Fibroblast of lung (primary cell): Measurements from ENCODE around the gene ANKH.

Experiments
- CTCF ChIP-seq, 2 donors: IDR thresholded peaks in 1 of 2; conservative IDR thresholded peaks in 1 of 2; 1 replicate in 1 of 2; 2 replicates in 1 of 2; pipeline ENCODE4 v1.5.1; 2011 to 2012; ENCODE audit warnings: low read length in 2 of 2, control low read depth in 1 of 2, inconsistent platforms in 1 of 2, low read depth in 1 of 2, mild to moderate bottlenecking in 1 of 2
- EZH2 ChIP-seq: IDR thresholded peaks from 2 replicates; pipeline ENCODE4 v1.5.1; 2012; ENCODE audit warnings: low read length, control low read depth, mild to moderate bottlenecking; ENCODE audit errors: missing control alignments

- TF ChIP-seq CTCF (conservative IDR thresholded peaks at IDR 0.05 in 1 of 2, IDR thresholded peaks at IDR 0.05 in 1 of 2; ENCODE audit: low read depth in 1 of 2, low read length in 2 of 2) (no peak), EZH2 (no peak)
Measured at GRCh38 chr5:14893381-14893780, 21.8 kb upstream of the ANKH start.
